NCI-H510A treated with DMSO at 0.1 percent for 48 hours (cell line): ENCODE data around the gene TNFSF18.

Experiments
- DNase-seq: peaks from one replicate; lab custom pipeline; 2025; lab: John Stamatoyannopoulos, UW

The TNFSF18 gene

DNA sequence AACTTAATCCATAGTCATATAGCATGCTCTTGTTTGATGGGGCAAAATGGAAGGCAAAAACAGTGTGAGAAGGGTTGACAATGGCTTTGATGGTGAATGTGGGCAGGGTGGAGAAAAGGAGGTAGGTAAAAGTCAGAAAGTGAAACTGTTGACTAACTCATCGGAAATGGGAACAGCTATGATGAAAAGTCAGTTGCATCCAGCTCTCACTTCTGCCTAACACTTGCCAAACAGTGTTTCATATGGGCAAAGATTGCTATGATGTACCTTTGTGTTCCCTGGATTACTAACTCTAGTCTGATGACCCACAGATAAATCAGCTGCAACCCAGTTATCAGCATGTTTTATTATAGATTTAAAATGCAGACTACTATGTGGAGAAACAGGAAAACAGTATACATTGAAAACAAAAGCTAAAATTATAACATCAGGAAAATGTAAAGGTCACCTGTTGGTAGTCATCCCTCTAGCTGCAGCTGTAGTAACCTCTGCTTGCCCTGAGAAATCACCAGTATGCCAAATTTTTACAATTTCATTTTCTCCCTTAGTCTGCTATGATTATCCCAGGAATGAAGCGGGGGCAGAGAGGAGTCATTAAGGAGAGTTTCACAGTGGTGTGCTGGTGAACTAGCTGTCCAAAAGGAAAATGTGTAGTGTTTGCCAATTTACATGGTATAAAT, 11.7 kb downstream of the TNFSF18 start:
- DNase-seq = no peak

- DNase-seq = no peak
Observed at GRCh38 chr1:173024543-173024942, 26.2 kb downstream of the TNFSF18 start.

DNA sequence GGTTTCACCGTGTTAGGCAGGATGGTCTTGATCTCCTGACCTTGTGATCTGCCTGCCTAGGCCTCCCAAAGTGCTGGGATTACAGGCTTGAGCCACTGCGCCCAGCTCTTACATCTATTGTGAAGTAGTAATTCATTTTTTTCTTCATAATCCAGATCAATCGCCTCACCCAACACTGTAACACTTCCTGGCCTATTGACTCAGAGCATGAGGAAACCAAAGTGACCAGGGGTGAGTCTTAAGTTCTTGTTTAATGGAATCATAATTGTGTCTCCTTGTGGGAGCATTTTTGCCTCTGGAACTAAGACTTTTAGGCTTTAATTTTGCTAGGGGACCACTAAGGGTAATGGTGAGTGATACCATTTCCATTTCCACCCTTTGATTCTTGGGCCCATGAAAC, 27.4 kb downstream of the TNFSF18 start:
- DNase-seq = no peak

GRCh38 chr1:173020138-173020750, 30.5 kb downstream of the TNFSF18 start:
- DNase-seq = no peak

DNA sequence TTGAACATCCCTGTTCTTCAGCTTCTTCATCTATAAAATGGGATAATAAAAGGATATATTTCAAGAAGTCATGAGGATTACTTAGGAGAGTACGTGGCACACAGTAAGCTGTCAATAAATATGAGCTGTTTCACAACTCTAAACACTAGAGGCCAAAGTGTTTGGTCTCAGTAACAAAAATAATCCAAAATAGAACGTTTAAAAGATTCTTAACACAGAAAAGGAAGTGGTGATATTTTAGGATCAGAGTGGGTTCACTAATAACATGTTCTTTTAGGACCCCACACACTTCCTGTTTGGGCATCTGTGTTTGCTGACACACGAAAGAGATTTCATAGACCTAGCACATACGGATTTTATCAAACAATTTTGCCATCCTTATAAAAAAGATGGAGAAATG, 32.9 kb downstream of the TNFSF18 start:
- no peak for DNase-seq

GRCh38 chr1:173016419-173016818, 34.3 kb downstream of the TNFSF18 start:
- no peak for DNase-seq

DNA sequence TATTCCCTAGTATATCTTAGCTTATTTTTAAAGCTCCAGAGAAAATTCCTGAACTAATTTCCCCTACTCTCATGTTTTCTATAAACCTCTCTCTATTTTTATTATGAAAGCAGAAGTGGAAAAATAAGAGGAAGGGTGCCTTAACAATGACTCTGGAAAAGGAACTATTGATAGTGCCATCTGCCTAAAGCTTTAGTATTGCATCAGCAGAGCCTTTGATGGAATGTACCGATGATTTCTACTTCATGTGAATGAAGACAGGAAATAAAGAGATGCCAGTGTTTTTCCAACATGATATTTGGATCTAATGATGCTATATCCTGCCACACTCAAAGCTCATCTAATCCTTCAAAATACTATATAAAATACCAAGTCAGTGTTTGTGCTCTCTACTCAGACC, 35.1 kb downstream of the TNFSF18 start:
- no peak for DNase-seq

DNA sequence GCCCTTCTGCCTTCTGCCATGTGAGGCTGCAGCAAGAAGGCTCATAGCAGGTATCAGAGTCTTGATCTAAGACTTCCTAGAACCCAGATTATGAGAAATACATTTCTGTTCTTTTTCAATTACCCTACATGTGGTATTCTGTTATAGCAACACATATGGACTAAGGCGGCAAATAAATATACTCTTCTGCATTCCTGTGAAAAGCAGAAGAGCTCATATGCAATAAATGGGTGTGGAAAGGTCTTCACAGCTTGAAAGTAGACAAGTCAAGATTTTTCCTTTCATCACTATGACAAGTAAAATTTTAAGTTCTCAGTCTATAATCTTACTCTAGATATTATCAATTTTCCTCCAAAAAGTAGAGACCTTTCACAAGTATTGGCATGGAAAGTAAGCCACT, 36.6 kb downstream of the TNFSF18 start:
- DNase-seq = no peak

- DNase-seq = no peak
Observed at GRCh38 chr1:173012126-173012525, 38.6 kb downstream of the TNFSF18 start.

GRCh38 chr1:173009597-173009996, 41.1 kb downstream of the TNFSF18 start:
- no peak for DNase-seq

DNA sequence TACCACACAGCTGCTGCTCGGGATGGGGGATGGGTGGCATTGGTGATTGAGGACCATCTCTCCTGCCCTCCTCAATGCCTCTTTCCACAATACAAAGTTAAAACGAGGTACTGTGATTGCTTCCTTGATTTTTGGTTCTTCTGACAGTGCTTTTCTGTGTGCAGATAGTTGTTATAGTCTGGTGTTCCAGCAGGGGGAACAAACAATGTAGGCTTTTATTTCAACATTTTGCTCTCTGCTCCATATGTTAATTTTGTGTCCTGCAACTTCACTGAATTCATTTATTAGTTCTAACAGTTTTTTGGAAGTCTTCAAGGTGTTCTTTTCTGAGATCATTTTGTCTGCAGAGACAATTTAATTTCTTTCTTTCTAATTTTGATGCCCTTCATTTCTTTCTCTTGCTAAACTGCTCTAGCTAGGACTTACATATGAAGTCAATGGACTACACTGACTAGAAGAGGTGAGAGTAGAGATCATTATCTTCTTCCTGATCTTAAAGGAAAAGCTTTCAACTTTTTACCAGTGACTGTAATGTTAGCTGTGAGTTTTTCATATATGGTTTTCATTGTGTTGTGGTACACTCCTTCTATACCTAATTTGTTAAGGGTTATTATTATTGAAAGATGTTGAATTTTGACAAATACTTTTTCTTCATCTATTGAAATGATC, 45.4 kb downstream of the TNFSF18 start:
- no peak for DNase-seq

DNA sequence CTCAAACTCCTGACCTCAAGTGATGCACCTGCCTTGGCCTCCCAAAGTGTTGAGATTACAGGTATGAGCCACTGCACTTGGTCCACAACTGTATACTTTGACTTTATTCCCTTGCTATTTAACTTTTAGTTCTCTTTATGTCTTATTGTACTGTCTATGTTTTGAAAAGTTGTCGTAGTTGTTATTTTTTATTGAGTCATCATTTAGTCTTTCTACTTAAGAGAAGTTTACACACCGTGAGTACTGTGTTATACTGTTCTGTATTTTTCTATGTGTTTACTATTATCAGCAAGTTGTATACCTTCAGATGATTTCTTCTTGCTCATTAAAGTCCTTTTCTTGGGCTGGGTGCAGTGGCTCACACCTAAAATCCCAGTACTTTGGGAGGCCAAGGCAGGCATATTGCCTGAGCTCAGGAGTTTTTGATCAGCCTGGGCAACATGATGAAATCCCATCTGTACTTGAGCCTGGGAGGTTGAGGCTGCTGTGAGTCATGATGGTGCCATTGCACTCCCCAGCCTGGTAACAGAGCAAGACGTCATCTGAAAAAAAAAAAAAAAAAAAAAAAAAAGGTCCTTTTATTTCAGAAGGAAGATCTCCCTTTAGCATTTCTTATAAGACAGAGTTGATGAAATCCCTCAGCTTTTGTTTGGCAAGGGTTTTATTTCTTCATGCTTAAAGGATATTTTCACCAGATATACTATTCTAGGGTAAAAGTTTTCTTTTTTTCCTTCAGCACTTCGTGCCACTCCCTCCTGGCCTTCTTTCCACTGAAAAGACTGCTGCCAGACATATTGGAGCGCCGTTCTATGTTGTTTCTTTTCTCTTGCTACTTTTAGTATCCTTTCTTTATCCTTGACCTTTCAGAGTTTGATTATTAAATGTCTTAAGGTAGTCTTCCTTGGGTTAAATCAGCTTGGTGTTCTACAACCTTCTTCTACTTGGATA, 47.6 kb downstream of the TNFSF18 start:
- no peak for DNase-seq

GRCh38 chr1:172999349-172999748, 51.4 kb downstream of the TNFSF18 start:
- no peak for DNase-seq

DNA sequence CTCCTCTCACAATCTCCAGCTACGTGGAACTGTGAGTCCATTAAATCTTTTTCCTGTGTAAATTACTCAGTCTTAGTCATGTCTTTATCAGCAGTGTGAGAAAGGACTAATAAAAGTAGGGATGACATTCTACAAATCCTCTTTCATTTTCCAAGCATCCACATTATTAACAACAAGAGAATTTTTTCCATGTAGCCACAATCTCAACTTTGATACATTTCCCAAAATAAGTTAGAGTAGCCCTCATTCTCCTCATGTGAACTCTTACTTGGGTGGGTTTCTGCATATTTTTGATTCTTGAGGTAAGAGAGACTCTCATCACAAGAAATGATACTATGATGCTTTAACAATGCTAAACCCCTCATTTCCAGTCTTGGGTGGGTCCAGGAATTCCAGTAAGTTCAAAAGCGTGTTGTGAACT, 52.8 kb downstream of the TNFSF18 start:
- no peak for DNase-seq

DNA sequence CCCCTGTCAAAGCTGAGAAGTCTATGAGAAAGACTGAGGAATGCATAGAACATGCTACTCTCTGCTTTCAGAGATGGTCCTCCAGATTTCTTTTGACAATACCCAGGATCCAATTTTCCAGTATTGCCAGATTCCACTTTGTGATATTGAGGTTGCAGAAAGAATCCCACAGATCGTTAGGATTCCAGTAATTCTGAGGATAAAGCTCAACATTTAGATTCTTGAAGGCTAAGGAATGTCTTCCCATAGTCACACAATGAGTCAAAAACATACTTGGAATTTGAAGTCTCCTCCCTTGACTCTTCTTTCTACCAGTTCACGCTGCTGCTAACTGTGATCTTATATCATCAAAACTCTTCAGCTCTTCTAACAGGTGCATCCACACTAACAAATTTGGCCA, 57.1 kb downstream of the TNFSF18 start:
- DNase-seq = no peak

DNA sequence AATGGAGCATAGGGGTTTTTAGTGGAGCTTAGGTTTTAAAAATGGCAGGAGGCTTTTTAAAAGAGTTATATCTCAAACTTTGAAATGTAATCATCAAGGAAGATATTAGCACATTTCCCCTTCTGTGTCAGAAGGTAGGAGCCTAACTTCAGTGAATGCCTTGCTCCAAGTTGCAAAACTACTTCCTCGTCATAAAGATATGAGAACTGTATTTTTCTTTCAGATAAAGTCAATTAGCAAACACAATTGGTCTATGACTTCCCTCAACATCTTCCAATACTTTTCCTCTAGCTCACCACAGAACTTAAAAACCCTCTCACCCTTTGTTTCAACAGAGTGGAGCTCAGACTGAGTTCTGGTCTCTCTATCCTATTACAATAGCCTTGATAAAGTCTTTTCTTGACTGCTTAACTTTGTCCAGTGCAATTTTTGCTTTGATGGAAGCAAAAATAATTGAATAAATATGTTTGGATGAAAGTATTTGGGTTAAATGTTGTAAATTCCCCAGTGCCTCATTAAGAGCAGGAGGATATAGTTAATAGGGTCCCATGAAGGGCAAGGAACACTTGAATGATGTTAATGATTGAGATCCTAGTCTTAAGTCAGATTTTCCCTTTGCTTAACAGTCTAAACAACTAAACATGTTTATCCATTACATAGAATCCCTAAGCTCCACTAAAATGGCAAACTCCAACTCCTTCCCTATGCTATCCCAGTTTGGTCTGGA, 58.9 kb downstream of the TNFSF18 start:
- no peak for DNase-seq

DNA sequence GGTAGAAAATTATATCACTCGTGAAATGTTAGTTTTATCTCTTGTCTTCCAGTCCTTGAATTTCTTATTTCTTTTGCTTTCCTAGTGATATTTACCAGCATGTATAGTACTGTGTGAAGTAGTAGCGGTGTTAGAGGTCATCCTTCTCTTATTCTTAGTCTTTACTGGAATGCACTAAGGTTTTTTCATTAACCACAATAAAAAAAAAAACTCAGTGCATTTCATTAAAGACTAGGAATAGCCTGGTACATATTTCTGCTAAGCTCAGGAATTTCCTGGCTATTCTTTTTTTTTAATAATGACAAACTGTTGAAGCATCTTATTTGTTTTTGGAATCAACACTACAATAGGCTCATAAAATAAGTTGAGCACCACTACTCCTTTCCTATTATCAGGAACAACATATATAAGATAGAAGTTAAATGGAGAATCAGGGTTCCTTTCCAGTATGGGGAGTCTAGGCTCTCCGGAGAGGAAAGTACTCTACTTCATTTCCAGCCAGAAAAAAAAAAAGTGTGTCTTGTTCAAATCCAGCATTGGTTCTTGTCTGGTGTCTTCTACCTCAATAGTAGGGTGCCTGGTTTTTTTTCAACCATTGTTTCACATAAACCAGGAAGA, 60.0 kb downstream of the TNFSF18 start:
- DNase-seq = no peak
